ENCODE results near the gene RFC2. TPM values are rescaled to one million over a fixed set of nuclear protein-coding genes. Genes with fewer than 3 reads are reported as not detected.

The RFC2 gene
- total RNA-seq, 2 experiments from 2014 or later, result 77.4 to 79.2 TPM

DNA sequence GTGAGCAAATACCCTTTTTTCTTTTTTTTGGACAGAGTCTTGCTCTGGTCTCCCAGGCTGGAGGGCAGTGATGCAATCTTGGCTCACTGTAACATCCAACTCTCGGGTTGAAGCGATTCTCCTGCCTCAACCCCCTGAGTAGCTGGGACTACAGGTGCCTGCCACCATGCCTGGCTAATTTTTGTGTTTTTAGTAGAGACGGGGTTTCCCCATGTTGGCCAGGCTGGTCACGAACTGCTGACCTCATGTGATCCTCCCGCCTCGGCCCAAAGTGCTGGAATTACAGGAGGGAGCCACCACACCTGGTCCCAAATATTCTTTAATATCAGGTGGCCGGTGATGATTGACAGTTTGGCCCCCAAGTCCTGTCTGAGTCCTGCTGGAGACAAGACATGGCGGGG is 37.8 kb downstream of the RFC2 start:
- peak overlapping the region; percentile 56 for H3K4me2 ChIP-seq (ENCODE audit: low read length)
- intact Hi-C loops (cut with micrococcal nuclease; ENCODE audit: unreplicated experiment), result loop anchor here (10.0 kb wide), 1 partner anchor 248 kb away; no protein-coding TSS in a partner anchor
- POLR2A ChIA-PET, result interaction anchor here (0.6 to 1.4 kb wide), 2 partner anchors 37 to 125 kb away, joined by 3 to 4 read pairs; no protein-coding TSS in a partner anchor

DNA sequence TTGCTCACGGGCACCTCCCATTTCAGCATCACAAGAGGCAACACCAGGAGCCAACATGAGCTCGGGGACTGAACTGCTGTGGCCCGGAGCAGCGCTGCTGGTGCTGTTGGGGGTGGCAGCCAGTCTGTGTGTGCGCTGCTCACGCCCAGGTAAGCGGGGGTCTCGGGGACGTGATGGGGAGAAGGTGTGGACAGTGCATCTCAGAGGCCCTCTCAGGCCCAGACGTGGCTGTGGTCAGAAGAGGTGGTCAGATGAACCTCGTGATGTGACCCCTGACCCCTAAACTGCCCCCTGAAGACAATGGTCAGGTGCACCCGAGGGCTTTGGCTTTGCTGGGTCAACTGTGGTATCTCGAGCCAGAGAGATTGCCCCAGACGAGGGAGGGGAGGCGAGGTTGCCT is 38.3 kb downstream of the RFC2 start:
- Histone ChIP-seq H3K79me2 (ENCODE audit: insufficient read depth, low read depth, low read length) (peaks cover 9% of the 10 kb centered on the region; the same call in 1 of the 2 replicates), H3K36me3 (ENCODE audit: insufficient read depth, low read length) (peaks cover 13% of the 10 kb centered on the region), H3K9me3 (ENCODE audit: low read length) (no peaks in the 10 kb centered on the region), H3K4me1 (ENCODE audit: insufficient read depth, low read length, poor library complexity, severe bottlenecking) (peaks cover 73% of the 10 kb centered on the region), H4K20me1 (ENCODE audit: insufficient read depth, low read length) (no peaks in the 10 kb centered on the region), H3K4me3 (ENCODE audit: low read depth, low read length, poor library complexity, severe bottlenecking) (no peak overlapping the region), H3K4me2 (ENCODE audit: low read length) (peak overlapping the region; percentile 56), H3K27ac (ENCODE audit: low read depth, low read length, poor library complexity, severe bottlenecking) (peak overlapping the region; percentile 66), H2AFZ (ENCODE audit: low read length) (no peak overlapping the region), H3K9me2 (ENCODE audit: insufficient read depth, low read length) (no peaks in the 10 kb centered on the region)
- no peak for DNase-seq (ENCODE audit: low spot score)
- intact Hi-C loops (cut with micrococcal nuclease; ENCODE audit: unreplicated experiment), result loop anchor here (10.0 kb wide), 1 partner anchor 249 kb away; no protein-coding TSS in a partner anchor
- no peak for TF ChIP-seq EZH2phosphoT487 (IDR thresholded peaks at IDR 0.05; ENCODE audit: borderline replicate concordance, low read depth, low read length)
- TF ChIP-seq, protein P1, sequence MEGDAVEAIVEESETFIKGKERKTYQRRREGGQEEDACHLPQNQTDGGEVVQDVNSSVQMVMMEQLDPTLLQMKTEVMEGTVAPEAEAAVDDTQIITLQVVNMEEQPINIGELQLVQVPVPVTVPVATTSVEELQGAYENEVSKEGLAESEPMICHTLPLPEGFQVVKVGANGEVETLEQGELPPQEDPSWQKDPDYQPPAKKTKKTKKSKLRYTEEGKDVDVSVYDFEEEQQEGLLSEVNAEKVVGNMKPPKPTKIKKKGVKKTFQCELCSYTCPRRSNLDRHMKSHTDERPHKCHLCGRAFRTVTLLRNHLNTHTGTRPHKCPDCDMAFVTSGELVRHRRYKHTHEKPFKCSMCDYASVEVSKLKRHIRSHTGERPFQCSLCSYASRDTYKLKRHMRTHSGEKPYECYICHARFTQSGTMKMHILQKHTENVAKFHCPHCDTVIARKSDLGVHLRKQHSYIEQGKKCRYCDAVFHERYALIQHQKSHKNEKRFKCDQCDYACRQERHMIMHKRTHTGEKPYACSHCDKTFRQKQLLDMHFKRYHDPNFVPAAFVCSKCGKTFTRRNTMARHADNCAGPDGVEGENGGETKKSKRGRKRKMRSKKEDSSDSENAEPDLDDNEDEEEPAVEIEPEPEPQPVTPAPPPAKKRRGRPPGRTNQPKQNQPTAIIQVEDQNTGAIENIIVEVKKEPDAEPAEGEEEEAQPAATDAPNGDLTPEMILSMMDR (conservative IDR thresholded peaks at IDR 0.05; ENCODE audit: low read length), result no peak
- ChIA-PET POLR2A (interaction anchor here (1.4 kb wide), 1 partner anchor 37 kb away, joined by 4 read pairs; no protein-coding TSS in a partner anchor), CTCF (ENCODE audit: unreplicated experiment) (no interaction called here)
- no TSS peak for BruUV-seq (replicated peaks)

More for the DNA sequence above, 37.8 kb downstream of the RFC2 start:
- Histone ChIP-seq H3K27ac (ENCODE audit: low read depth, low read length, poor library complexity, severe bottlenecking) (peak overlapping the region; percentile 66), H3K4me1 (ENCODE audit: insufficient read depth, low read length, poor library complexity, severe bottlenecking) (peaks cover 70% of the 10 kb centered on the region), H4K20me1 (ENCODE audit: insufficient read depth, low read length) (no peaks in the 10 kb centered on the region), H3K9me3 (ENCODE audit: low read length) (no peaks in the 10 kb centered on the region), H3K79me2 (ENCODE audit: insufficient read depth, low read depth, low read length) (peaks cover 9% of the 10 kb centered on the region; the same call in 1 of the 2 replicates), H2AFZ (ENCODE audit: low read length) (no peak overlapping the region), H3K36me3 (ENCODE audit: insufficient read depth, low read length) (peaks cover 13% of the 10 kb centered on the region), H3K9me2 (ENCODE audit: insufficient read depth, low read length) (no peaks in the 10 kb centered on the region), H3K4me3 (ENCODE audit: low read depth, low read length, poor library complexity, severe bottlenecking) (no peak overlapping the region)
- CTCF ChIA-PET (ENCODE audit: unreplicated experiment), result no interaction called here
- no peak for TF ChIP-seq EZH2phosphoT487 (IDR thresholded peaks at IDR 0.05; ENCODE audit: borderline replicate concordance, low read depth, low read length)
- TF ChIP-seq, protein P1 (conservative IDR thresholded peaks at IDR 0.05; ENCODE audit: low read length), result no peak
- no TSS peak for BruUV-seq (replicated peaks)
- DNase-seq (ENCODE audit: low spot score), result peak; percentile 59

DNA sequence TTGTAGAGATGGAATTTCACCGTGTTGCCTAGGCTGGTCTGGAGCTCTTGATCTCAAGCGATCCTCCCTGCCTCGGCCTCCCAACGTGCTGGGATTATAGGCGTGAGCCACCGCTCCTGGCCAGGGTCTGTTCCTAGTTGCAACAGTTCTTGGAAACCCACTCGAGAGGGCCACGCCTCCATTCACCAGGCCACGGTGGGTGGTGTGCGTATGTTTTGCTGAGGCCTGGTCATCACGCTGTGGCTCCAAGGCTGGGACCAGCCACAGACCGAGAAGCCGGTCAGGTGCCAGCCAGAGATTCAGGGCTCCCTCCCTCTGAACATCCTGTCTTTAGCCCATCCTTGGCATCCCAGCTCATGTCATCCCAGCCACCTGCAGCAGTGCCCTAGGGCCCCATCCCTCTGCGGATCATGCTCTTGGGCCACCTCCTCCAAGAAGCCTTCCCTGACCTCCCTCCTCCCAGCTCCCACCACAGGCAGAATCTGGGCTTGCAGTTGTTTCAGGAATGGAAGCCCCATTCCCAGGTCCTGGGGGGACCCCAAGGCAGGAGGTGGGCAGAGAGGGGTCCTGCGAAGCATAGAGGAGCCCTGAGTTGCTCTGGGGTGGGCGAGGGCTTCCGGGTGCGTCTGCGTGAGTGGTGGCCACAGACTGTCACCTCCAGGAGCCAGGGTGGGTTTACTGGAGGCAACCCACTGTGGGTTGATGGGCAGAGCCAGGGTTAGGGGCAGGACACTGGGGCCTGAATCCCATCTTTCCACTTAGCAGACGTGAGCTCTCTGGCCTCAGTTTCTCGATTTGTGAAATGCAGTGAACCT is 39.2 kb downstream of the RFC2 start:
- Histone ChIP-seq H4K20me1 (ENCODE audit: insufficient read depth, low read length) (no peaks in the 10 kb centered on the region), H3K9me2 (ENCODE audit: insufficient read depth, low read length) (no peaks in the 10 kb centered on the region), H3K9me3 (ENCODE audit: low read length) (no peaks in the 10 kb centered on the region), H3K36me3 (ENCODE audit: insufficient read depth, low read length) (peaks cover 13% of the 10 kb centered on the region), H3K4me3 (ENCODE audit: low read depth, low read length, poor library complexity, severe bottlenecking) (no peak overlapping the region), H3K4me1 (ENCODE audit: insufficient read depth, low read length, poor library complexity, severe bottlenecking) (peaks cover 73% of the 10 kb centered on the region), H2AFZ (ENCODE audit: low read length) (no peak overlapping the region), H3K4me2 (ENCODE audit: low read length) (no peak overlapping the region), H3K79me2 (ENCODE audit: insufficient read depth, low read depth, low read length) (peaks cover 9% of the 10 kb centered on the region; the same call in 1 of the 2 replicates), H3K27ac (ENCODE audit: low read depth, low read length, poor library complexity, severe bottlenecking) (peak overlapping the region; percentile 66)
- no peak for DNase-seq (ENCODE audit: low spot score)
- intact Hi-C loops (cut with micrococcal nuclease; ENCODE audit: unreplicated experiment), result loop anchor here (10.0 kb wide), 1 partner anchor 250 kb away; no protein-coding TSS in a partner anchor
- no TSS peak for BruUV-seq (replicated peaks)
- ChIA-PET POLR2A (no interaction called here), CTCF (ENCODE audit: unreplicated experiment) (no interaction called here)
- no peak for TF ChIP-seq EZH2phosphoT487 (IDR thresholded peaks at IDR 0.05; ENCODE audit: borderline replicate concordance, low read depth, low read length)
- TF ChIP-seq, protein P1 (conservative IDR thresholded peaks at IDR 0.05; ENCODE audit: low read length), result no peak

Data from OCI-LY7 (cell line).